Hepatocyte (in vitro differentiated cells): Measurements from ENCODE around the gene TMEM14A. TPM values are rescaled to one million over a fixed set of nuclear protein-coding genes. Genes with fewer than 3 reads are reported as not detected.
"Not testable (repeated sequence)": the region's sequence is repeated elsewhere in the genome, so short reads cannot be mapped to it uniquely, and the experiment has no call there.

Experiments
- DNase-seq: peaks from one replicate; pipeline ENCODE4 v3.0.0-alpha.2; 2016; ENCODE audit warnings: low spot score
- H2AFZ ChIP-seq: fragments of 200-600 bp; sonication (generic); 2 replicates; pipeline ENCODE4 v1.6.0; 2016; ENCODE audit warnings: antibody characterized with exemption, mild to moderate bottlenecking
- H3K27ac ChIP-seq: fragments of 200-600 bp; sonication (generic); 2 replicates; pipeline ENCODE4 v1.5.1; 2016; ENCODE audit warnings: mild to moderate bottlenecking
- H3K27me3 ChIP-seq: fragments of 200-600 bp; sonication (generic); 2 replicates; pipeline ENCODE4 v1.6.1; 2016
- H3K36me3 ChIP-seq: fragments of 200-600 bp; sonication (generic); replicated peaks from 2 replicates; pipeline ENCODE4 v1.5.1; 2016; ENCODE audit warnings: low read depth; ENCODE audit not compliant: insufficient read depth
- H3K4me1 ChIP-seq: fragments of 200-600 bp; sonication (generic); 2 replicates; pipeline ENCODE4 v1.5.1; 2016; ENCODE audit warnings: mild to moderate bottlenecking, moderate library complexity; ENCODE audit not compliant: insufficient read depth
- H3K4me2 ChIP-seq: fragments of 200-600 bp; sonication (generic); 2 replicates; pipeline ENCODE4 v1.6.0; 2016
- H3K4me3 ChIP-seq: fragments of 200-600 bp; sonication (generic); 2 replicates; pipeline ENCODE4 v1.5.1; 2016; ENCODE audit warnings: mild to moderate bottlenecking
- H3K79me2 ChIP-seq: fragments of 200-600 bp; sonication (generic); 2 replicates; pipeline ENCODE4 v1.6.0; 2017; ENCODE audit warnings: mild to moderate bottlenecking
- H3K9me2 ChIP-seq: fragments of 200-600 bp; sonication (generic); replicated peaks from 2 replicates; pipeline ENCODE4 v1.6.0; 2017; ENCODE audit warnings: mild to moderate bottlenecking; ENCODE audit not compliant: insufficient read depth
- H3K9me3 ChIP-seq: fragments of 200-600 bp; sonication (generic); 2 replicates; pipeline ENCODE4 v1.5.1; 2016; ENCODE audit warnings: low read depth, mild to moderate bottlenecking
- H4K20me1 ChIP-seq: fragments of 200-600 bp; sonication (generic); 2 replicates; pipeline ENCODE4 v1.6.0; 2016; ENCODE audit warnings: mild to moderate bottlenecking; ENCODE audit not compliant: insufficient read depth, poor library complexity, severe bottlenecking
- EZH2 ChIP-seq: fragments of 200-600 bp; sonication (generic); IDR thresholded peaks from 2 replicates; pipeline ENCODE4 v1.6.1; 2016; ENCODE audit warnings: antibody characterized with exemption, mild to moderate bottlenecking, borderline replicate concordance
- EZH2phosphoT487 ChIP-seq: fragments of 200-600 bp; sonication (generic); IDR thresholded peaks from one replicate; pipeline ENCODE4 v1.6.1; 2018; ENCODE audit warnings: antibody characterized with exemption, mild to moderate bottlenecking, low read depth, moderate library complexity; ENCODE audit not compliant: unreplicated experiment, severe bottlenecking
- WGBS: methylation state at CpG from one replicate; pipeline ENCODE4 v1.1.6; 2016; ENCODE audit warnings: low lambda C conversion rate; ENCODE audit errors: missing lambda C conversion rate; 5-methylcytosine and 5-hydroxymethylcytosine counted together
- polyA plus RNA-seq: library from polyadenylated mRNA; unstranded; fragments of >200 nt; fragmentation: Nextera tagmentation; extraction: Ambion mirVana; gene quantifications from 2 replicates; pipeline ENCODE4 v1.2.1, GENCODE V29; 2016
- total RNA-seq: library from RNA; depleted of rRNA; stranded (reverse); fragments of >200 nt; gene quantifications from 2 replicates; pipeline ENCODE4 v1.2.3, GENCODE V29; 2014
- TF ChIP-seq, protein P1 (sequence below): fragments of 200-600 bp; sonication (generic); IDR thresholded peaks from 2 replicates; pipeline ENCODE4 v1.5.1; 2016; ENCODE audit warnings: antibody characterized with exemption, mild to moderate bottlenecking; ENCODE audit not compliant: poor library complexity

TMEM14A gene
- total and polyA plus RNA-seq, 2 experiments from 2014 or later, result 84.5 to 86.9 TPM

DNA sequence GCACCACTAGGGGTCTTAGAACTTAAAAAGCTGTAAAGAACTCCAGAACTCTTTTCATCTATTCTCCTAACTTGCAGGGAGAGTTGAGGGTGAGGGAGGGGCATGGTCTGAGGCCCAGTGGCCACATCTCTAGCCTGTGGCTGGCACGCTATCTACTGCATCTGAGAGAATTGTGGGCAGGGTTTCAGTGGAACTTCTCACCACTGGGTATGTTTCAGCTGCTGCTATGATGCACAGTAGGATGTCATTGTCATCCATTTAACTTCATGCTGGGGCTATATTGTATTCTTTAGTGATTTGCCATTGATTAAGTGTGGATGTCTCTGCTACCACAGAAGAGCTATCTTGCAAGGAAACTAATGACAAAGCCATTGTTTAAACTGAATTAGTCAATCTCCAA, 4.5 kb downstream of the TMEM14A start:
- no peak for TF ChIP-seq EZH2
- TF ChIP-seq, protein P1, sequence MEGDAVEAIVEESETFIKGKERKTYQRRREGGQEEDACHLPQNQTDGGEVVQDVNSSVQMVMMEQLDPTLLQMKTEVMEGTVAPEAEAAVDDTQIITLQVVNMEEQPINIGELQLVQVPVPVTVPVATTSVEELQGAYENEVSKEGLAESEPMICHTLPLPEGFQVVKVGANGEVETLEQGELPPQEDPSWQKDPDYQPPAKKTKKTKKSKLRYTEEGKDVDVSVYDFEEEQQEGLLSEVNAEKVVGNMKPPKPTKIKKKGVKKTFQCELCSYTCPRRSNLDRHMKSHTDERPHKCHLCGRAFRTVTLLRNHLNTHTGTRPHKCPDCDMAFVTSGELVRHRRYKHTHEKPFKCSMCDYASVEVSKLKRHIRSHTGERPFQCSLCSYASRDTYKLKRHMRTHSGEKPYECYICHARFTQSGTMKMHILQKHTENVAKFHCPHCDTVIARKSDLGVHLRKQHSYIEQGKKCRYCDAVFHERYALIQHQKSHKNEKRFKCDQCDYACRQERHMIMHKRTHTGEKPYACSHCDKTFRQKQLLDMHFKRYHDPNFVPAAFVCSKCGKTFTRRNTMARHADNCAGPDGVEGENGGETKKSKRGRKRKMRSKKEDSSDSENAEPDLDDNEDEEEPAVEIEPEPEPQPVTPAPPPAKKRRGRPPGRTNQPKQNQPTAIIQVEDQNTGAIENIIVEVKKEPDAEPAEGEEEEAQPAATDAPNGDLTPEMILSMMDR, result no peak
- TF ChIP-seq EZH2phosphoT487, result no peak
- H3K4me2 ChIP-seq, result no peak overlapping the region
- H3K4me3 ChIP-seq, result no peak overlapping the region
- H4K20me1 ChIP-seq, result no peaks in the 10 kb centered on the region
- DNase-seq, result no peak
- no peaks in the 10 kb centered on the region for H3K9me2 ChIP-seq
- no peaks in the 10 kb centered on the region for H3K9me3 ChIP-seq
- no peaks in the 10 kb centered on the region for H3K36me3 ChIP-seq
- peaks cover 18% of the 10 kb centered on the region for H3K4me1 ChIP-seq
- H3K79me2 ChIP-seq, result peaks cover 30% of the 10 kb centered on the region
- H2AFZ ChIP-seq, result no peak overlapping the region
- 100% methylated on average over 1 of the region's 1 CpG for WGBS
- no peaks in the 10 kb centered on the region for H3K27me3 ChIP-seq
- no peak overlapping the region for H3K27ac ChIP-seq

- H4K20me1 ChIP-seq, H3K9me2 ChIP-seq, H3K27me3 ChIP-seq, H3K27ac ChIP-seq, H3K4me3 ChIP-seq, H3K4me2 ChIP-seq, H2AFZ ChIP-seq, H3K9me3 ChIP-seq, H3K36me3 ChIP-seq, DNase-seq: not testable (repeated sequence)
- Histone ChIP-seq H3K4me1 (peaks cover 11% of the 10 kb centered on the region), H3K79me2 (peaks cover 26% of the 10 kb centered on the region)
- WGBS, result 87% methylated on average over 8 of the region's 8 CpGs
Observed at GRCh38 chr6:52676631-52677030, 5.7 kb downstream of the TMEM14A start.

- no peaks in the 10 kb centered on the region for H3K27me3 ChIP-seq
- no peaks in the 10 kb centered on the region for H3K79me2 ChIP-seq
- no peak for DNase-seq
- no peaks in the 10 kb centered on the region for H3K9me3 ChIP-seq
- TF ChIP-seq, protein P1, result no peak
- TF ChIP-seq EZH2phosphoT487 (no peak), EZH2 (no peak)
- H3K4me2 ChIP-seq, result no peak overlapping the region
- no peaks in the 10 kb centered on the region for H3K4me1 ChIP-seq
- no peak overlapping the region for H2AFZ ChIP-seq
- H3K36me3 ChIP-seq, result no peaks in the 10 kb centered on the region
- H3K4me3 ChIP-seq, result no peak overlapping the region
- H3K27ac ChIP-seq, result no peak overlapping the region
- H4K20me1 ChIP-seq, result no peaks in the 10 kb centered on the region
- no peaks in the 10 kb centered on the region for H3K9me2 ChIP-seq
Observed at GRCh38 chr6:52681416-52681815, 10.5 kb downstream of the TMEM14A start.

DNA sequence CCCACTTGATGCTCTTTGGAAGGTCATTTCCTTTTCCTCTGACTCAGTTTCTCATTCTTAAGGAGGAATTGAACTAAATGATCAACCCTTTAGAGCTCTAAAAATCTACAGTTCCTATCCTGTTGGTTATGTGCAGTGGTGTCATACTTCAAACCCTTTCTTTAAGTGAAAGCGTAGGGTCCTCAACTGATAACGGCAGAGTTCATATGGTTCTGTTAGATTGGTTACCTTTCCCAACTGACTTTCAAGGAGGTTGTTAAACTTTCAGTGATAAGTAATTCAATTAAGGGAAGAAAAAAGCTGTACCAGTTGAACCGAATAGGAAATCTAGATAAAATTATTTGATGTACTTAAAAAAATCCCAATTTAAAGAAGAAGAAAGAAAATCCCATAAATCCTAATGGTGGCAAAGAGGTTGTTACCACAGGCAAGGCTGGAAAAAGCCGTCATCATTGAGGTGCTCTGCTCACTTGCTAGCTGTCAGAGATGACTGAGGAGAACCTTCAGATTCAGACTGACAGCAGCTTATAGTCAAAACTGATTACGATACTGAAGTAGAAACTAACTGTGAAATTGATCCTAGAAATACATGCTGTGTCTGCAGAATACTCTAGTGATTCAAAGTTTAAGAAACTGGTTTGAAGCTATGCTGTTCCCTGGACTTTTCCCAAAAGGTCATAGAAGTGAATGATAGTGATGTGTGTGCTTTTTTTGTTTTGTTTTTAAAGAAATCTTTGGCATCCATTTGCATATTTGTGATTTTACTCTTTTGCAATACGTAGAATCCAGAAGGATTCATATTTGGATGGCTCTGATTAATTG, 16.2 kb downstream of the TMEM14A start:
- H3K4me3 ChIP-seq, result no peak overlapping the region

More for the DNA sequence above, 16.2 kb downstream of the TMEM14A start:
- TF ChIP-seq, protein P1, result no peak
- TF ChIP-seq EZH2phosphoT487 (no peak), EZH2 (no peak)
- no peaks in the 10 kb centered on the region for H3K79me2 ChIP-seq
- no peaks in the 10 kb centered on the region for H4K20me1 ChIP-seq
- H3K9me3 ChIP-seq, result no peaks in the 10 kb centered on the region
- no peaks in the 10 kb centered on the region for H3K36me3 ChIP-seq
- 96% methylated on average over 6 of the region's 6 CpGs for WGBS
- H3K4me2 ChIP-seq, result no peak overlapping the region
- no peaks in the 10 kb centered on the region for H3K4me1 ChIP-seq
- H3K27ac ChIP-seq, result no peak overlapping the region
- H3K27me3 ChIP-seq, result no peaks in the 10 kb centered on the region
- H3K9me2 ChIP-seq, result no peaks in the 10 kb centered on the region
- no peak for DNase-seq
- no peak overlapping the region for H2AFZ ChIP-seq
